CMK (cell line): ENCODE results near the gene FOCAD.
"Not testable (repeated sequence)": the region's sequence is repeated elsewhere in the genome, so short reads cannot be mapped to it uniquely, and the experiment has no call there.

Source experiments
- DNase-seq: peaks from one replicate; pipeline ENCODE4 v3.0.0-alpha.2; 2010; ENCODE audit warnings: low read depth

The FOCAD gene

DNA sequence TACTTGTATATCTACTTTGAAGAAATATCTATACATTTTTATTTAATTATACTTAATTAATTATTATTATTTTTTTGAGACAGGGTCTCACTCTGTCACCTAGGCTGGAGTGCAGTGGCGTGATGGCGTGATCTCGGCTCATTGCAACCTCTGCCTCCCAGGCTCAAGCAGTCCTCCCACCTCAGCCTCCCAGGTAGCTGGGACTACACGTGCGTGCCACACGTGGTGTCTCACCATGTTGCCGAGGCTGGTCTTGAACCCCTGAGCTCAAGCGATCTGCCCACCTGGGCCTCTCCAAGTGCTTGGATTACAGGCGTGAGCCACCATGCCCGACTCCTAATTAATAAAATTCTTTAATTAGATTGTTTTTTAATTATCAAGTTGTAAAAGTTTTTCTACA lies 10.5 kb upstream of the FOCAD start:
- DNase-seq: not testable (repeated sequence)

DNA sequence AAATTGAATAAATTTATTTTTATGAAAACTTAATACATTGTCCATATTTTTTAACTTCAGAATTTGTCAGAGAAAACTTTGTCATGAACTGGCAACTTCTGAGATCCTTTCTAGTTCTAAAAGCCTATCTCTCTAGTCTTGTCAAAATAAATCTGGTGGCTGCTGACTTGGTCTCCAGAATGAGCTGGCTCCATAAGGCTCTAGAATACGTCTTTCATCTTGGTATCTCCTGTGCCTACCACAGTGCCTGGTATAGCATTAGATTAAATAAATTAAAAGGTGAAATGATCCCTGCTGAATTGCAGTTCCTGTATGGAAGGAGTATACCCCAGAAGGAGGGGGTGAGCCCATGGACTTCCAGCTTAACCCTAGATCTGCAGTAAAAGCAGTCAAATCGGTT lies 2.6 kb upstream of the FOCAD start:
- no peak for DNase-seq

DNA sequence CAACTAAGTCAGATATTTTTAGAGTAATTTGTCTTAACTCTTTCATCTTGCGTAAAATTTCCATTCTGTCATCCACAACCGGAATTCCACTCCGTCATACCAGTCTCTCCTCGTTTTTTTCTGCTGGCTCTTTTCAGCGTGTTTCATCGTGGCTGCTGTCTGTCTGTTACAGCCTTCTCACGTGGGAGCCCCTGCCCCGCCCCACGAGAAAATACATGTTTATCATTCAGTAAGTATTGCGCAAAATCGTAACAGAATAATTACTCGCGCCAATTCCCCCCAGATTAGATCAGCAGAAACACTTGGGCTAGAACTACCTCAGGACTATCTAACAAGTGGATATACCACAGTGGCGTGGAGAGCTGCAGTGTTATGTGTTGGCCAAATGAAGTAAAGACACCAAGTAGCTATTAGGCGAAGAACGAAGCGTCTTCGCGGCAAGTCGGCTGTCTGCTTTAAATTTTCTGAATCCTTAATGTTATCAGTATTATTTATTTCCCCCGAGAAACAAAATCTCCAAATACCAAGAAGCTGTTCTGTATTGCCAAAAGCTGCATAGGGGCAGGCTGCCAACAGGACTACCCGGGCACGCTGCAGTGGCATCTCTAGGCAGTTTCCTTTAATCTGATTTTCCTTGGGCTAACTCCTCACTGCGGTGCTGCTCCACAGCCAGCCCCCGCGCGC lies 566 bp upstream of the FOCAD start:
- no peak for DNase-seq

DNA sequence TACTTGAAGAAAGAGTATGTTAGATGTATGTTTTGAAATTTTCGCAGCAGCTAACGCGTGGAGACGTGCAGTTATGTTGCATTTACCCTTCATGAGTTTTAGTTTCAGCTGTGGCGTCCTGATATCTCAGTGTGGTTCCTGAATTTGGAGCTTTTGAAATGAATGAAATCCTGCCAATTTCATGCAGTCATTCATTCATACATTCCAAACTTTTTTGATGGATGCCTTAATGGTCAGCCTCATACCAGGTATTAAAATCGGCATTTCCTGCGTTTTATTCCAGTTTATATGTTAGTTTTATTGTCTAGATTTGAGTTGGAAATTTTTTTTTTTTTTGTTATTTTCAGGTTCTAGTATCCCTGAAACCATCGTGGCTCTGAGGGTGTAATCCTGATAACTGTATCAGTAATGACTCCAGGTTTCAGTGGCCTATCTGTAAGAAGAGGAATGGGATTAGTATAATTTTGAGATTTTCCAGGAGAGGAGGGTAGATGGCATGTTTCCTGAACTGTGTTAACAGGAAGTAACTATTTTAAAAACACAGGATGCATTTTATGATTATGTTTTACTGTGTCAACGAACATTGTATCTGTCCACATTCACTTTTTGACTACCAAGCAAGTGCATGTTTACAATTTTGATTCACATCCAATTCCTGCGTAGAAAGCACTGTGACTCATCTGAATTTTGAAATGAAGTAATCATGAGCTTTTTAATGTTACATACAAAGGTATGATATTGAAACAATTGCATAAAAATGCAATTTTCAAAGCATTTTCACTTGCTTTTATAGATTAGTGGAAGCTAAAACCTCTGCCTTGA lies 1.0 kb downstream of the FOCAD start:
- DNase-seq: no peak

DNA sequence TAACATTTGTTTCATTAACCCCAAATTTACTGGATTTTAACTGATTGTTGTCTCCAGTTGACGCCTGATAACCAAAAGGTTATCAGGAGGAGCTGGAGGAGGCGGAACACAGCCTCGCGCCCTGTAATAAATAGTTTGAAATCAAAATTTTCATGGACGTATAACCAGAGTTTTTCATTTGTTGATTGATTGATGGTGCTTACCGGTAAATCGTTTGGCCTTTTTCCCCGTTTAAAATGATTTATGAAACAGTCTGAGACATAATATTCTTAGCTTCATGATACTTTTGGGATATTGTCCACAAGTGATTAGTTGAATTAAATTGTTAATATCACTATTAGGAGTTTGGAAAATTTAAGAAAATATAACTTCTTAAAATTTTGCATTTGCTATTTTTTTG lies 1.7 kb downstream of the FOCAD start:
- no peak for DNase-seq

DNA sequence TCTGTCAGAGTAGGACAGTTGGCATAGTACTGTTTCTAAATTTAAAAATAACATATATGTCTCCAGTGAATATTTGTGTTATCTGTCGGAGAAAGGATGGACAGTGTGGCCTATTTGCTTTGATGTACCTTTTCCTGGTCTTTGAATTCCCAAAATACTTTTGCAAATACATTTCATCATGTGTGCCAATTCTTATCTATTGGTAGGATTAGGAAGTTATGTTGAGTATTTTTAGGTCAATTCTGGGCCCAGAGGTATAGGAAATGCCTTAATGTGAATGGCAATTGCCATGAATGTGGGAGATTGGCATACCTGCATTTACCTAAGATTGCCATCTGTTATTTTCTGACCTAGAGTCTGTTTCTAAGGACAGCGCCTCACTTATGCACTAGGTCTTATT lies 5.8 kb downstream of the FOCAD start:
- DNase-seq: no peak

DNA sequence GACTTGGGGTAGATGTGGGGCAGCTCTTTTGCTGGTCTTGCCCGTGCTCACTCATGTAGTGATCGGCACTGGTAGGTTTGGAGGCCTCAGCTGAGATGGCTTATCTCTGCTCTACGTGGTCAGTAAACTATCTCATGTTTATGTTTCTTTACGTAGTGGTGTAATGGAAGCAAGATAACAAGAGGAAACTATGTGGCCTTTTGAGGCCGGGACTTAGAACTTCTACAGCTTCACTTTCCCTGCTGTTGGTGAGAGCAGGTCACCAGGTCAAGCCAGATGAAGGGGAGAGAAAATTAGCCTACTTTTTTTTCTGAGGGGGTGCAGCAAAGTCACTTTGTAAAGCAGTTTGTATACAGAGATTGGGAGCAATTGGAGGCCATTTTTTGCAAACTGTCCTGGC lies 8.5 kb downstream of the FOCAD start:
- peak; percentile 5 for DNase-seq

DNA sequence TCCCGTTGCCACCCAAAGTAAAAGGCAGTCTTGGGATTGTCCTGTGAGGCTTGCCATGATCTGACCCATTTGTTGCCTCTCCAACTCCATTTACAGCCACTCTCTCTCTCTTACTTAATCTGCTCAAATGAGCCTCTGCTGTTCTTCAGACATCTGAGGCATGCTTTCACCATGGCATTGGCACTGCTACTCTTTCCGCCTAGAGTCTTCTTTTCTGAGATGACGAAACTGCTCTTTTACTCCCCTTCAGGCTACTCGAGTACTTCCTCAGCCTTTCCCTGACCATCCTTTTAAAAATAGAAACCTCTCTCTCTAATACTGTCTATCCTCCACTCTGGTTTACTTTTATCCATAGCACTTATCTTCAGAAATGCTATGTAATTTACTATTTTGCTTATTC lies 9.0 kb downstream of the FOCAD start:
- DNase-seq: no peak

DNA sequence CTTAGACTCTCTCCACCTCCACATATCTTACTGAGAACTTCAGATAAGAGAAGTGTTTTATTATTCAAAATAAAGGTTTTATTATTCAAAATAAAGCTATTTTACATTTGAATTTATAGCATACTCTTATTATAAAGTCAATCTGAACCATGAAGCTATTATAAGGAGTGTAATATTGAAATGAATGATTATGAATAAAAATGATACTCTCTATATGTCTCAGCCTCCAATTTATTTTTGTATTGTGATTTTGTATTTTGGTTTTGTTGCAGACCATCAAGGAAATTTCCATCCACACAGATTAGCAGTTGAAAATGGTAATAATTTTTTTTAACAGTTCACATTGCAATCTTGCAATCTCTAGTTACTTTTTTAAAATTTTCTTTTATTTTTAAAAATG lies 10.2 kb downstream of the FOCAD start:
- DNase-seq: no peak

DNA sequence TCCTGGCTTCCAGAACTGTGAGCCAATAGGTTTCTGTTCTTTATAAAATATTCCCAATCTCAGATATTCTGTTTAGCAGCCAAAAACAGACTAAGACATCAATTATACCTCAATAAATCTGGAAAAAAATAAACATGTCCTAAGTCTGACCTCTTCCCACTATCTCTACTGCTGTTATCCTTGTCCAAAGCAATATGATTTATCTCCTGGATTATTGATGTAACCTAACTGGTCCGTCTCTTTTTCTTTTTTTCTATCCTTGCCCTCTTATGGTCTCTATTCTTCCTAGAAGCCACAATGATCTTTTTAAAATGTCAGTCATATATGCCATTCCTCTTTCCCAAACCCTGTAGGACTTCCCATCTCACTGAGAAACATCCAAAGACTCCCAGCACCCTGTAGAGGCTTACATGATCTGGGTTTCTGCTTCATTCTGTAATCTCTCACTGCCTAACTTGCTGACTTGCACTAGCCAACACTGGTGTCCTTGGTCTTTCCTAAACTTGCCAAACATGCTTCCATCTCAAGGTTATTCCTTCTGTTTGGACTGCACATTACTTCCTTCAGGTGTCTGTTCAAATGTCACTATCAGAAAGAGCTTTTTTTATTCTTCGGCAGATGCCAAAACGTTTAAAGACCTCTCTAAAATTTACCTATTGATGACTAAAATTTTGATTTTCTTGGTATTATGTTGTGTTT lies 13.1 kb downstream of the FOCAD start:
- no peak for DNase-seq

DNA sequence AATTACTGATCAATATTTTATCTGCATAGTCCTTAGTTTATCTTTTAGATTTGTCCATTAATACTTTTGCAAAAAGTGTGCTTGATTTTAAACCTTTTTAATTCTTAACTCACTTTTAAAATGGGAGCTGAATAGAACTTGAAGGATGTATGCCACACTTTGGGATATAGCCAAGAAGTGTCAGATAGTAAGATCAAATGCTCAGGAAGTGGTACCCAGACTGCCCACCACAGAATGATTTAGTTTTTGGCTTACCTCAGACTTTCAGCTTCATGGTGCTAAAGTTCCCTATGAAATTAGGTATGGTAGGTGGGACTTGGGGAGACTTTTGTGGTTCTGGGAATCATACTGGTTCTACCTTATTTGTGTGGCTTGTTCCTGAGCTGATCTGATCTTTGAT lies 14.7 kb downstream of the FOCAD start:
- no peak for DNase-seq

DNA sequence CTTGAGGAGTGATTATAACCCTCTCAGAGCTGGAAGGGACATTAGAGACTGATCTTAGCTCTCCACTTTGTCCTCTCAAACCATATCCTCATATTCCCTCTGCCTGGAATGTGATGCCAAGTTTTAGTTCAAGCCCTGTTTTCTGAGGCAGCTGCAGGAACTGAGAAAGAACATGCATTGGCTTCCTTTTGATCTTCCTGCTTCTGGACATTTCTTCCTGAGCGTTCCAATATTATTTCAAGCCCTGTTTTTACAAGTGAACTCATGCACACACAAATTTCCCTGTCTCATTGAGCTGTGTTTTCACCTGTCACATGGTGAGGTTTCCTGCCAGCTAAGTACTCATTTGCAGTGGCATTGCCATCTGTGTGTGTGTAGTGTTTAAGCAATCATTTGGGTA lies 17.0 kb downstream of the FOCAD start:
- no peak for DNase-seq

DNA sequence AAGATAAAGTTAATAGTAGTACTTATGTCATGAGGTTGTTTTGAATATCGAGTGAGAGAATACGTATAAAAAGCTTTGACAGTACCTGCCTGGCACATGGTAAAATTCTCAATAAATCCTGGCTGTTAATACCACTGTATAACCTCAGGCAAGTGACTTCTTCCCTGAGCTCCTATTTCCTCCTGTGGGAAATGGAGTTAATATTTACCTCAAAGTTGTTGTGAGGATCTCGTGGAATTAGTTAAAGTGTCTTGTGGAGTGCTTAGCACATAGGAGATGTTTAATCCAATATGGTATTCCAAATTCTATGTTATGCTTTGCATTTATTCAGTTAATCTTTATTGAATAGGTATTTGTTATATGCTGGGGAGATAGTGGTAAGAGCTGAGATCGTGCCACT lies 18.5 kb downstream of the FOCAD start:
- no peak for DNase-seq

DNA sequence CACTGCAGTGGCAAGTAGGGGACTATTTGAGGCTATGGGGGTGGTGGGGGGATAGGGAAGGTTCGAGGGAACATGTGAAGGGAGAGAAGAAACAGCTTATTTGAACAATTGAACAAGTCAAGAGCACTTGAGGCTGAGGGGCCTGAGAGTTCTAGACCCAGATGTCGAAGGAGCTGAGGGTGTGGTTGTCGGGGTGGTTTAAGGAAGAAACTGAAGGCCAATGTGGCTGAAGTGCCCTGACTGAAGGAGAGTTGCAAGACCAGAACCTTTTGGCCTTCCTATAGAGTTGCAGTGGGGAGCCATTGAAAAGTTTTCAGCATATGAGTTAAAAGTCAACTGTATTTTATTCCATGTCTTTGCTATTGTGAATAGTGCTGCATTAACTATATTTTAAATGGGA lies 19.1 kb downstream of the FOCAD start:
- DNase-seq: no peak

DNA sequence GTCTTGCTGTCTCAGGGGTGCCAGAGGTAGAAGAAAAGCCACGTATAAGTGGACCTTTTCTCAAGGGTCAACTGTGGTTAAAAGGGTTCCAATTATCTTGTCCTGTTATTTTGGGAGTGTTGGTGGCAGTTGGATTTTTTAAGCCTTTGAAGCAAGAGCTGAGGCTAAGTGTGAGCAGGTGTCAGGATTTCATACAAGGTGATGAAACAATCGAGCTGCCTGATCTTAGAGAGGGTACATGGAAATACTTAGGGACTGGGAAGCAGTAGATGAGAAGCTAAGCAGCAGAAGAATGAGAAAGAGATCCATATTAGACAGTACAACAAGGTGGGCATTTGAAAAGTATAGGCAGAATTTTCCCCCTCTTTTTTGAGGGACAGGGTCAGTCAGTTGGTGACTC lies 23.6 kb downstream of the FOCAD start:
- DNase-seq: no peak

DNA sequence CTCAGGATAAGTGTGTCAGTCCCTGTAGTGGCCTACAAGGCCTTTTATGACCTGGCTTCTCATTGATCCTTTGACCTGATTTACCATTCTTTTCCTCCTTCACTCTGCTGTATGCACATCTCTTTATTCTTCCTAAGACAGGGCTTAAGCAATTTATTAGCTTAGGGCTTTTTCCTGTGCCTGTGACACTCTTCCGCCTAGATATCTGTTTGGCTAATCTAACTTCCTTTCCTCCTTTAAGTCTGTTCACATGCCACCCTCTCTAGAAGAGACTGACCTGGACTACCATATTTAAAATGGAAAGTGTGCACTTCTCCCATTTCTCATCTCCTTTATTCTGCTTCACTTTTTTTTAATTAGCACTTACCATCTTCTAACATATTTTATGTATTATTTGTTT lies 29.1 kb downstream of the FOCAD start:
- DNase-seq: no peak

DNA sequence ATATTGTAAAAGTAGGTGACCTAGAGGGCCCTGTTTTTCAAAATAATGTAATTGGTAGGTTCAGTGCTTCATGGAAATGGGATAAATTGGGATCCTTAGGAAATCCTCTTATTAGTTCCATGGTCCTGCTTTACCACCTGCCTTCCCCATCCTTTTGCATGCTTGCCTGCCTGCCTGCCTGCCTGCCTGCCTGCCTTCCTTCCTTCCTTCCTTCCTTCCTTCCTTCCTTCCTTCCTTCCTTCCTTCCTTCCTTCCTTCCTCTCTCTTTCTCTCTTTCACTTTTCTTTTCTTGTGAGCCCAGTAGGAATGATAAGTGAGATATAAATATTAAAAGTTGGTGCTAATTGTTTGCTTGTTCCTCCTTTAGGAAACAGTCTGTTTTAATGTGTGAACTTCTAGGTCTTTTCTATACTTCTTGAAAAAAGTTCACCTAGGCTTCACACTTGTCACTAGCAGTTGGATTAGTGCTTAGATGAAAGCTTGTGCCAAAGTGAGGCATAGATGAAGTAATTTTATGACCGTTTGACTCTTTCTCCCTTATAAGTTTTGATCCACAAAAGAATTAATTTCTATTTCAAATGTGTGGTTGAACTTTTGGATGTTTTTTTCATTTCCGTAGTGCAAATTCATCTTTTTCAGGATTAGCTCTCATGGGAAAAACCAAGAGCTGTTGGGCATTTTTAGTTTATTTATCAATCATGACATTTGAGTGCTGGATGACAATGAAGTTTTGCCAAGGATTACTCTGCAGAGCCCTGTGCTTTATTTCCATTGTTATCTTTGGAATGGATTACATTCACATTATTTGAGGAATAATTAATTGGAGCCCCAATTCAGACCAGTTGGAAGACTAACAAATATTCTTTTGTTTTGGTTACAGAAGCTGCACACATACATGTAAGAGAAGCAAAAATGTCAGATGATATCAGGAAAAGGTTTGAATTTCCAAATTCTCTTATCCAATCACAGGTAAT lies 30.7 kb downstream of the FOCAD start:
- no peak for DNase-seq

DNA sequence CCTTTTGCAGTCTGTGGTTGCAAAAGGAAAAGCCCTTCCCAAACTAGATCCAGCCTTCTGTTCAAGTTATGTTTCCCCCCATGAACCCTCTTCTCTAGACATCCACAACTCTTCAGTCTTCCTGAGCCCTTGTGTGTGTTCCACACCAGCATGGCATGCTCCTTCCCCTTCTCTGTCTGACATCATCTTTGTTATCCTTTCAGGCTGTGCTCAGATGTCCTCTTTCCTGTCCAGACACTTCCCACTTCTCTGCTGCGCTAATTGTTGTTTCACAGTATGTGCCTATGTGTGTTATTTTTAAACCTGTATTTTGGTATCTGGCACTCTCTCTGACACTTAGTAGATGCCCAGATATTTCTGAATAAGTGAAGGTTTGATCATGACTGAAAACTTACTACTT lies 38.2 kb downstream of the FOCAD start:
- DNase-seq: no peak

DNA sequence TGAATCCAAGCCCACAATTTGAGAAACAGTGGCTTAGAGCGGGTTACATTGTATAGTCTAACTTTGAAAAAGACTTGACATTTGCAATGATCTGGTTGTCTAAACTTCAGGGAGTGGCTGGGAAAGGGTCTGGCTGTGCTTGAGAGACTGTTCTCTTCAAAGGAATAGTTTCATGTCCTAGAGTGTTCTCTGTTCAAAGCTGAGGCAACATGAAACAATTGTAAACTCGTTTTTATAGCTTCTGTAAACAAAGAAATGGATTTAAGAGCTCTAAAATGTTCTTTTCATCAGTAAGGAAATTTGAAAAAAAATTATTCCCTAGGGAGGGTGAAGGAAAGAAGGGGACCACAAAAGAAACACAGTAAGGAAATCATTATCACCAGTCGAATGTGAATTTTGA lies 41.6 kb downstream of the FOCAD start:
- no peak for DNase-seq

DNA sequence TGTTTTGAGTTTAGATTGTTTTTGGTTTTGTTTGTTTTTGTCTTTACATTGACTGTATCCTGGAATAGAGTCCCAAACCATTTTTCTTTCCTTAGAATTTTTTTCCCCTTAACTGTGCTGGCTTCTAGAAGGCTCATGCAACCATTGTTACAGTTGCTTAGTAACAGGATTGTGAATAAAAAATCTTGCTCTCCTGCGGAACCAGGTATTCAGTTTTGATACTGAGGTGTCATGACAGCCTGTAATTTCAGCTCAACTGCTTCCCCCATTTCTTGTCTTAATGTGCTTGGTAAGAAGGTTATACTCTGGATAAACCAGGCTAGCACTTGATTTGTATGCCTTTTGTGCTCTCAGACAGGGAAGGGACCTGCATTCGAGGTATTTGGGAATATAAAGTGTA lies 42.1 kb downstream of the FOCAD start:
- no peak for DNase-seq

DNA sequence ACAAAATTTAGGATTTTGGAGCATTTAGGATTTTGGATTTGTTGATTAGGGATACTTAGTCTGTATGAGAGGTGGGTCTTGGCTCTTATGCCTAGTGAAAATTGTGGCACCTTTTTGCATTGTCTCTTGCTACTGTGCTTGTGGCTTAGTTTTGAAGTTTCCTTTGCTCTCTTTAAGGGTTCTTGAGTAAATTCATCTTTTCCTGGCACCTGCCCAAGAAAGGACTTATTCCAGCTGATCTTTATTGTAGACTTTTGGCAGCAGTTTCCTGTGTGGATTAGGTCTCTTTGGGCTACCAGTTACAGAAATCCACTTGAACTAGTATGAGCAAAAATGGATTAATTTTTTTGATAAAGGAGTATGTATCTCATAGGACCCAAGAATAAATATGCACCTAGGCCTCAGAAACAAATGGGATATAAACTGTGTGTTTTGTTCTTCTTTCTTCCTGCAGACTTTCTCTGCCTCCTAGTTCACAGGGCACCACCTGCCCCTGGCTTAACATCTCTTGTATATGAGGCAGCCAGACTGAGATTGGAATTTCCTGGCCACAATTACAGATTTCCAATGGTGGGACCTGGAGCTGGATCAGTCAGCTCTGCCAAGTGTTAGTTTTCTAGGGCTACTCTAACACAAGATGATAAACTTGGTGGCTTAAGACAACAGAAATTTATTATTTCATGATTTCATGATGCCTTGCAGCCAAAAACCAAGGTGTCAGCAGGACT lies 44.6 kb downstream of the FOCAD start:
- DNase-seq: no peak
